ENCODE data around the gene PAK1.

The PAK1 gene

DNA sequence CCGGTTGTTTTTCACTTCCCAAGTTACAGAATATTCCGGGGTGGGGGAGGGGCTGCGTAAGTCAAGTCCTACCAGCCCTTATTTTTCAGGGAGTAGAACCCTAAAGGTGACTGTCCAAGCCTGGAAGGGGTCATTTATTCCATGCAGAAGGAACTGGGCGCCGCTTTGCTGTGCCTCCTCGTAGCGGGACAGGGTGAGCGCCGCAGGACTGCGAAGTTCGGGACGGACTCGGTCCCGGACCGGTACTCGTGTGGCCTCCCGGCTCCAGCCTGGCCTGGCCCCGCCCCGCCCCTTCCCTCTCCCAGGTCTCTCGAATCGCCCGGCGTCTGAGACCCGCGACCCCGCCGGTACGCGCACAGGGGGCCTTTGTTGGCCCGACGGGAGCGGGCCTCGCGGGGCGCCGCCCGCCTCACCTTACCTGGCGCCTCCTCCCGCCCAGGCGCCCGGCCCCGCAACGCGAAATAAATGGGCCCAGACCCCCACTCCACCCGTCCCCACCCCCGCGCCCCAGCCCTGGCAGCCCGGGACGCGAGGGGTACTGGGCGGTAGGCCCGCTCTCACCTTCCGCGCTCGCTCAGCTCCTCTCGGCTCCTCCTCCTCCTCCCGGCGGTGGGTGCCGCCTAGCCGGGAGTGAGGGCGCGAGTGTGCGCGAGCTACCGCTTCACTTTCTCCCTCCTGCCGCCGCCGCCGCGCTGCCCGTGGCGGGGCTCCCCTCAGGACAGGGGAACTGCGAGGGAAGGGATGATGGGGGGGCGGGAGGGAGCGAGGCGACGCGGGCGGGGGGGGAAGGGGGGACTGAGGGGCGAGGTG is 698 bp downstream of the PAK1 start:
- DNase-seq (ENCODE audit: low read depth), result no peak

DNA sequence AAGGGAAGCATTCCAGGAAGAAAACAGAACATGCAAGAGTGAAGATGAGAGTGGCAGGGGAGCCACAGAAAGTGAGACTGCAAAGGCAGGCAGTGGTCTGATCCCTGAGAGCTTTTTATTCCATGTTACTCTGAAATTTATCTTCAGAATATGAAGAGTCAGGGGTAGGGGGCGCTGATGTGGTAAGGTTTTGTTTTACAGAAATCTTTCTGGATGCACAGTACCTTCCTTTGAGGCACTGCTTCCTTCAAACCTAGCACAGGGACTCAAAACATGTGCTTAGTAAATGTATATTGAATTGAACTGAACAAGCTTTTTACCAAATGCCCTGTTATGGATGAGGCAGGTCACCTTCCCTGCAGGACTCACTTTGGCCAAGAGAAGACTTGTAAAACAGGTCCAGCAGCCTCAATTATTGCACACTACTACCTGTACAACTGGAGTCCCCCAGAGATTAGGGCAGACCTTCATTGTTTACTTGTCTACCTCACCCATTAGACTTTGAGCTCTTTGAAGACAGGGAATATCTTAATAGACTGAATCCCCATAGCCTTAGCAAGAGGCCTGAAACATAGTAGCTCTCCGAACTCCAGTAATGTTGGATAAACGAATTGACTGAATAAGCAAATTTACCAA is 2.2 kb downstream of the PAK1 start:
- no peak for DNase-seq (ENCODE audit: low read depth)

DNA sequence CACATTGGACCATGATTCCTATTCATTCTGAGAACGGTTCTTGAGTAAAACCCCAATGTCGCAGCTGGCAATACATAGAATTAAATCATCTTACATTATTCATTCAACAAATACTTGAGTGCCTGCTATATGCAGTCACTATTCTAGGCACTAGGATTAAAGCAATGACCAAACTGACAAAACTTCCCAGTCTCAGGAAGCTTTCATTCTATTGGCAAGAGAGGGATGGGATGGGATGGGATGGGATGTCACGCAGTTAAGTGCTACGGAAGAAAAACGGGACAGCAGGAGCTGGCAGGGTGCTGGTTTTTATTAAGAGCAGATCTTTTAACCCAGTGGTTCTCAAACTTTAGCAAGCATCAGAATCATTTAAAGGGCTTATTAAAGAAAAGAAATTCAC is 2.9 kb downstream of the PAK1 start:
- DNase-seq (ENCODE audit: low read depth), result no peak

DNA sequence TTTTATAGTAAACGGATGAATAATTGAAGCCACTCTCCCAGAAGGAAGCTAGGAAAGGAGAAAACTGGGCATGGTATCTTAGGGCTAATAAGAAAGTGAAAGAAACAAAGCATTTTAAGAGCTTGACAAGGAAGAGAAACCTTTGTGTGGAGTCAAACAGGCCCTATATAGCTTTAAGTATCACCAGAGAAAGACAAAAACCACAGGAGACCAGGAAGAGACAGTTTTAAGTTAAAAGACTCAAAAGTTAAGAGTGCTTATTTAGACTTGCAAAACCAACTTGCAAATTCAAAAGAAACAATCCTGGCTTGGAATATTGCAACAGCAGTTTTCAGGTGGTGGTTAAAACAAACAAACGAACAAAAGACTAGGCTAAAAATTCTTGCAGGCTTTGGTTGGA is 3.4 kb downstream of the PAK1 start:
- no peak for DNase-seq (ENCODE audit: low read depth)

DNA sequence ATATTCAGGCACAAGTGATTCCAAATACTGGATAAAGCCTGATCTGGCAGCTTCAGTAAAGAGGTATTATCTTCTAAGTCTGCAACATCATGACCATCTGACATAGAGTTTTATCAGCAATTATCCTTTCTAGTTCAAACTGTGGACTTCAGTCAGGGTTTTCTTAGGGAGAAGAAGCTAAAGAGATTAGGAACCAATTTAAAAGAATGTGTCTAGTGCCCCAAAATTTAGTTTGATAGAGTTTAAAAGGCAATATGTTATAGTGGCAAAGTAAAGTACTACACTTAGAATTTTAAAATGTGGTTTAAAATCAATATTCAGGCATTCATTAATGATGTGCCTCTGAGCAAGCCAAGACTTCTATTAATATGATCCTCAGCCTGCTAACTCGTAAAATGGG is 5.4 kb downstream of the PAK1 start:
- DNase-seq (ENCODE audit: low read depth), result no peak

DNA sequence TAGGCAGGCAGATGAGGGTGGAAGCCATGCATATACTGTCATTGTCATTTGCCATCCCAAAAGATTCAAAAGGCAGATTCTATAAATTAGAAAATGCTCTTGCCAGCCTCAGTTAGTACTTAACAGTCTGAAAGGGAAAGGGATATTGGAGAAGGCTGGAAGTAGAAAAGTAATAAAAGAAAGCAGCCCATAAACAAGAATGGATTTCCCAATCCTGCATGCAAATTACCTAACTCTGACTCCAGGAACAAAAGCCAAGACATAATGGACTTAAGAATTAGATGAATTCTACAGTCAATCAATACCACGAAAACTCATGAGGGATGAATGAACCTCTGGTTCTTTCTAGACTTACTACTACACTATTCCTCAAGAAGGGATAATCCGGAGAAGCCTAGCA is 5.9 kb downstream of the PAK1 start:
- no peak for DNase-seq (ENCODE audit: low read depth)

DNA sequence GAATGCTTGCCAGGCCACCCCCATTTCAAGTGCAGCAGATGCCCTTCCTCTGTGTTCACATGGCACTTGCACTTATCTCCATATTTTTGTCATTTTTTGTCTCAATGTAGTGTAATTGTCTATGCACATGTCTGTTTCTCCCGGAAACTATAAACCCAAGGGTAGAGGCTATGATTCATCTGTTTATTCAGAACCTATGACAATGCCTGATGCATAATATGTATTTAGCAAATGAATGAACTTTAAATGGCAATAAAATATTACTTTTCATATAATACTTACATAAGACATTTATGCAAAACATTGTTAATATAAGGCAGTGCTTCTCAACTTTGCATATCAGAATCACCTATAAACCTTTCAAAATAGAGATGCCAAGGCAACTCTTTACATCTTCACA is 6.7 kb downstream of the PAK1 start:
- DNase-seq (ENCODE audit: low read depth), result no peak

DNA sequence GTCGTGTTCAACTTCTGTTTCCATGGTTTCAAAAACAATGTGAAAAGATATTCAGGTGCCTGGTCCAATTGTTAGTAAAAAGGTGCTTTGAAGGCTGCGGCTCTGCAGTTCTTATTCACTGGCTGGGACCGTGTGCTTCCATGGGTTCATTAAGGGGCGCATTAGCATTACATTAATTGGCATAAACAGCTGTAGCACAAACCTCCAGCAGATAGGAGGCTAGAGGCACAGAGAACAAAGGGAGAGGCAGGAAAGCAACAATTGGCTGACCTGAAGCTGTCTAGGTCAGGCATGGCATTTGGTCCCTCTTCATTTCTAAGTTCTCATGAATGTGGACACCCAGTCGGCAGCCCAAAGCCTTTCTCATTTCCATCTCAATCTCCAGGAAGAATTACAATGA is 16.6 kb downstream of the PAK1 start:
- DNase-seq (ENCODE audit: low read depth), result no peak

DNA sequence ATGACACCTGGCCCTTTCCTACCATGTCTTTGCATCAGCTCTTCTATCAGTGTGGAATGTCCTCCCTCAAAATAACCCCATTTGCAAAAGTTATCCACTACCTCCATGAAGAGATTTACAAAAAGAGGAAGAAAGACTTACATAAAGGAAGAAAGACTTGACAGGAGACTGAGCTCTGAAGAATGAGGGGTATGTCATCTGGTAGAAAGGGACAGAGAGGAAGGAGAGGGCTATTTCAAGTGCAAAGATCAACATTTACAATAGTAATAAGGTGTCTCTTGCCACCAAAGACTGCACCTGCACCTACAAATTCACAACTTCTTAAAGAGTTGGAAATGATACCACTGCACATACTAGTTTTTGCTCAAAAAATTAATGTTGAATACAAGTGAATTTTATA is 18.2 kb downstream of the PAK1 start:
- no peak for DNase-seq (ENCODE audit: low read depth)

DNA sequence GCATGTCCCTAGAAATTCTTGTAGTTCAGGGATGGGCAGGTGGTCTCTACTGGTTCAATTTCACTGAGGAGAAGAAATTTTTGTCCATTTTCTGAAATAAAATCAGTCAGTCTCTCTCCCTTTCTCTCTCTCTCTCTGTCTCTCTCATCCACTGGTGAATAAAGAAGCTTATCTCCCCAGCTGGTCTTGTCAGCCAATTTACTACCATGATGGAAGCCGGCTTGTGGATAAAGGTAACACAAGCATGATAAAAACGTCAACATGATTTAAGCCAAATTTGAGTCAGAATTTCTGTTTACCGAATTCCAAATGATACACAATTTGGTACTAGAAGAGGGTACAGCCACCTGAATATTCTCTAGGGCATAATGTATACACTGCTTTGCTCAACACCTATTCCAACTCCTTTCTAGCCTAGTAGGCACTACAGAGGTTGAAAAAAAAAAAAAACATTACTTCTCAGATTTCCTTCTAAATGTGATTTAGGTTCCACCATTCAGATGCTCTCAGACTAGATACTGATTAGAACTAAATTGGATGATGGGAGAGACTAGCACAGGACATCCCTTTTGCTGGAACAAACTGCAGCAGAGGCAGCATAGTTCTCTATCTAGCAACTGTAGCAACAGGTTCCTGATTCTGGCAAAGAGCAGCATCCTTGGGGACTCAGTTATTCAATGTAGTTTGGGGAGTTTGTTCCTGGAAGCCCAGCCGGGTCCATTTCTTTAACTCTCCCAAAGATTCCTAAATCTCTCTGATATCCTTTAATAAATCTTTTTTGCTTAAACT is 18.8 kb downstream of the PAK1 start:
- no peak for DNase-seq (ENCODE audit: low read depth)

DNA sequence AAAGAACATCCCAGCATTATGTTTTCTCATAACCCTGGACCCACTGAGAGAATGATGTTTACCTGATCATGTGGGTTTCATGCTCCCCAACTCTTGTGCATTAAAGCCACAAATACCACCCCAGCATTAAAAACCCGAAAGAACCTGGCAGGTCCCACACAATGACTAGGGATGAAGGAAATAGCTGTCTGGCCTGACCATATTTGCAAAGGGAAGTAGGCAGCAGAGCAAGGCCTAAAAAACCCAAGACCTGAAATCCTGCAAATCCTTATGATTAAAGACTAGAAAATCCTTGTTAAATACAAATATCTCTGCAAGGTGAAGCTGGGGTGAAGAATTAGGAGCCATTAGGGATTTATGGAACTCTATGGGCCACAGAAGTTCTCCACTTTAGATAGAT is 23.7 kb downstream of the PAK1 start:
- DNase-seq (ENCODE audit: low read depth), result no peak

DNA sequence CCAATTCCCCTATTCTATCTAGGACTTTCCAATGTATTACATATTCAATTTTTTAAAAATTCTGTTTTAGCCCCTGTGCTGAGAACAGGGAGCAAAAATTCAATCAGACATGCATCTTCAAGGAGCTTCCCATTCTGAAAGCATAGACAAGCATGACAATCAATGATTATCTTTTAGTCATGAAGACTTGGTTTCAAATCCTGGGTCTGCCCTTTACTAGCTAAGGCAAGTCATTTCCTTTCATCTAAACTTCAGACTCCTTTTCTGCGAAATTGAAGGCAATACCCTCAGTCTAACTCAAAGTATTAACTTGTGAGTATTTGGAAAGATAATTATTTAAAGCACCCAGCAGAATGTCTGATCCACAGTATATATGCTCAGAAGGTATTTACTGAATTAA is 24.1 kb downstream of the PAK1 start:
- DNase-seq (ENCODE audit: low read depth), result no peak

DNA sequence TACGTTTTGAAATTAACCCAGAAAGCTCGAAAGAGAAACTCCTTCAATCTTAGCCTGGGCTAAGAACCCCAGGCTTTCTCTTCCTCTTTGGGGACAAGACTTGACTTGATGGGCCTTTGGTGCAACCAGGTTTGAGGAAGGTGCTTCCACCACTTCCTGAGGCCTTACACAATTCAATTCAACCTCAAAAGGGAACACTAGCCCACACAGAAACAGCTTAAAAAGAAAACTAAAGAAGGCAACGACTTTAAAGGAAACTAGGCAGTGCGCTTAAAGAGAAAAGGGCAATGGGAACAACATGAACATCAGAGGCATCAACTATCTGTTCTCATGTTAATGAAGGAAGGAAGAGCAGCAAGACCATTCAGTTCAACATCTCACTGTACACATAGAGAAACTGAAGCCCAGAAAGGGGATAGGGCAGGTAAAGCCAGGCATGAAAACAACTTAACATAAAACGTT is 24.8 kb downstream of the PAK1 start:
- no peak for DNase-seq (ENCODE audit: low read depth)

DNA sequence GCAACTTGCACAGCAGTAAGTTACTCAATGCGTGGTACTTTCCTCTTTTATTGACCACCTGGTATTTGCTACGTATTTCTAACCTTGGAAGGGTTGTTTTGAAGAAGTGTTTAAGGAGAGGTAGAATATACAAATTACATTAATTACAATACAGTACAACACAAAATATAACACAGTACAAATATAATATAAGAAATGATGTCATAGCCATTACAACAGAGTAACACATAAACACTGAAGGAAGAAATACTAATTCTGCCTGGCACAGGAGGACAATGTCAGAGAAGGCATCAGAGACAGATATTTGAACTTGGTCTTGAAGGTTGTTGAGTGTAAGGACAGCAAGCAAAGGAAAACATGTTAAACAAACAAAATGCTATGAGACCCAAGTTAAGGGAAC is 25.6 kb downstream of the PAK1 start:
- no peak for DNase-seq (ENCODE audit: low read depth)

DNA sequence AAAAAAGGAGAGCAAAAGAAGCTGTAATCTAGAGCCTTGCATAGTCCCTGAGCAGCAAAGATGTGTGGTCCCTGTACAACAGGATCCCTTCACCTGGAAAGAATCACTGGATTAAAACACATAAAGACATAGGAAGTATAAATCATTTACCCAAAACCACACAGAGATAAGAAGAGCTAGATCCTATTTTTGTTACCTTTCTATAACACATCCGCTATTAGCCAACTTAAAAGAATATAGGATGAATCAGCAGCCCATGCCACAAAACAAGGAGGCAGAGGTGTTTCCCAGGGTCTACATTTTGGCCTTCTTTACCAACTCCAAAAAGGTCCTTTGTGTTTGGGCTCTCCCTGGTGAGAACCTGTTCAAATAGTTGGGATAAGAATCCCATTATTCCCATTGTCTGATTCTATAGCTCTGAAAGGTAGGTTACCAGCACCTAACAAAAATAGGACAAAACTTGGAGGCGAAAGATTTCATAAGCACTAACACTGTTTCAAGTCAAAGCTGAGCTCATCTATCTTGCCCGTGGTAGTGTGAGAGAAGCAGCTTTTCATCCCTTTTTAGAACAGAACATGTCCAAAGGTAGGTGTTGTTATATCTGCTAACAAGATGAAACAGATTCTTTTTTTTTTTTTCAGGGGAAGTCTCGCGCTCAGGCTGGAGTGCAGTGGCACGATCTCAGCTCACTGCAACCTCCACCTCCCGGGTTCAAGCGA is 26.8 kb downstream of the PAK1 start:
- DNase-seq (ENCODE audit: low read depth), result no peak

DNA sequence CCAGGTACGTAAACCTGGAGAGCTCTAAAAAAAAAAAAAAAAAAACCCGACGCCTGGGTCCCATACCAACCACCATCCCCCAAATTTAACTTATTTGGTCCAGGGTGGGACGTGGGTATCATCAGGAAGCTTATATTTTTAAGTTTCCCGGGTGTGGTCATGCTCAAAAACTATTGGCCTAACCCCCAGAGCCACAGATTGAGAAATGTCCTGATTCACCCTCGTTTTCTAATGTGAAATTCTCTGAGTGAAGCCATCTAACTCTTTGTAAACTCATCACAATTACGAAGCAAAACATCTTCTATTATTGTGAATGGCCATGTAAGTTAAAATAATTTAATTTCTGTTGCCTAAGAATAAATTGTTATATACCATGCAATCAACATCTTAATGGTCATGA is 29.6 kb downstream of the PAK1 start:
- DNase-seq (ENCODE audit: low read depth), result no peak

DNA sequence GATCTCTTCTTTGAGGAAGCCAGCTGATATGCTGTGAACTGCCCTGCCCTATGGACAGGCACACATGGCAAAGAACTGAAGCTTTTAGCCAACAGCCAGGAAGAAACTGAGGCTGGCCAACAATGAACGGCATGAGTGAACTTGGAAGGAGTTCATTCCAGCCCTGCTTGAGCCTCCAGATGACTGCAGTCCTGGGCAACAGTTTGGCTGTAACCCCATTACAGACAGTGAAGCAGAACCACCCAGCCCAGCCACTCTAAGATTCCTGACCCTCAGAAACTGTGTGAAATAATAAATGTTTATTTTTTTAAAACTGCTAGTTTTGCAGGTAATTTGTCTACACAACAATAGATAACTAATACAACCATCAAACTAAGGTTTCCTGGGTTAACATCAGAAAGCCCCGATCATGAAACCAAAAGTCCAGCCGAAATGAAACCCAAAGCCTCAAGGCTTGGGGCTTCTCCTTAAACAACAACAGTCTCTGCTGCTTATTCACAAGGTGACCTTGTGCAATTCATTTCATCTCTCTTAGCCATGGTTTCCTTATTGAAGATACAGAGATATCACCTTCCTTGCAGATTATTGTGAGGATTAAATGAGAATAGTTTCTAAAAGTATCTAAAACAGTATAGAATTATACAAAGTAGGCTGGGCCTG is 31.4 kb downstream of the PAK1 start:
- no peak for DNase-seq (ENCODE audit: low read depth)

DNA sequence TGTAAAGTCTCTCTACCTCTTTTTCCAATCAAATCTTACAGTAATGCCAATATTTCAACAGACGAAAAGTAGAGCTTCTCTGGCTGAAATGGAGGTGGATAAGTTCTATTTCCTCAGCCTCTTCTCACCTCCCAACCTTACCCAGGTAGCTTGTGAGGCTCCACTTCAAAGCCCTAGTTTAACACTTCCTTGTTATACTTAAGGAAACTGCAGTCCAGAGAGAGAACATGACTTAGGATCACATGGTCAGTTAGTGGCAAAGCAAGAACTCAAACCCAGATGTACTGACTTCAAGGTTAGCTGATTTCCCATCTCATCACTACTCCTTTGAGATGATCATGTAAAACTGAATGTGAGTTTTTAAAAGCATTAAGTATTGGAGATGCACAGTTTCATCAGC is 32.5 kb downstream of the PAK1 start:
- no peak for DNase-seq (ENCODE audit: low read depth)

DNA sequence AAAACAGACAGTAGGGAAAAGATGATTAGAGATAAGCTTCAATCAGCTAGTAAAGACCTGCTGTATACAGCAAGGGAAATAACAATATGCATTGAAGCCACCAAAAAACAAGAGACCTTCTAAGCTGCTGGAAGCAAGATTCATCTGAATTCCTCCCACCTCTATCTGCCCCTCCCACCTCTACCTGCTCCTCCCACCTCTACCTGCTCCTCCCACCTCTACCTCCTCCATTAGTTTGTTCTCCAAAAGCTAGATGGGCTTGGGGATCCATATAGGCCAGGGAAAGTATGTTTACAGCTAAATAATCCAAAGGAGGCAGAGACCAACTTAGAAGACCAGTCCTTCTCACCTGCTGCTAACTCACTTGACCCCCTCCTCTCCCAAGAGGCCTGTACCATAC is 33.2 kb downstream of the PAK1 start:
- no peak for DNase-seq (ENCODE audit: low read depth)

DNA sequence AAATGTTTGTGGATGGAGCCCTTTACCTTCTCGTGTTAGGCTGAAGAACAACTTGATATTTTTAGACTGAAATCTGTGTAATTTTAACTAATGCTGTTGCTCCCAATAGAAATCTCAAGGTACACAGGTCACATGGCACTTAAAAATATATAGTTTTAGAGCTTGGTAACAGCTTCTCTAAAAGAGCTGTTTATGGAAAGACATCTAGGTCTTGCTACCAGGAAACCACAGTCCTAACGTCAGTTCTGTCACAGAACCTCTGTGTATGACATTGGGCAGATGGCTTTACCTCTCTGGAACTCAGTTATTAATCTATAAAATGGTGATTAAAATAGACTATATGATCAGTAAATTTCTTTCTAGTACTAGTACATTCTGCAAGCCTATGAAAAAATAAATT is 35.4 kb downstream of the PAK1 start:
- no peak for DNase-seq (ENCODE audit: low read depth)

DNA sequence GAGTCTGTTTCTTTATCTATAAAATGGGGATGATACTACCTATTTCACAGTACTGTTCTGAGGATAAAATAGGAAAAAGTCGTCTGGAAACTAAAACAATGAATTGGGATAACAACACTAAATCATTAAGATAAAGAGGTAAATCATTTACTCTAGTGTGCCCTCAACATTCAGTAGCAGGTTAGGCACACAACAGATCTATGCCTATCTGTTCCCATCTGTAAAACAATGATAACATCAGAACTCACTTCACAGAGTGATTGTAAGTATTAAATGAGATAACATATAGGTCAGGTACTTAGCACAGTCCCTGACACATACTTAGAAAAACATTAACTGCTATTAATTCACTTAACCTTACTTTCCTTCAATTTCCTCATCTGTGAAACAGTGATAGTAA is 36.9 kb downstream of the PAK1 start:
- DNase-seq (ENCODE audit: low read depth), result no peak

DNA sequence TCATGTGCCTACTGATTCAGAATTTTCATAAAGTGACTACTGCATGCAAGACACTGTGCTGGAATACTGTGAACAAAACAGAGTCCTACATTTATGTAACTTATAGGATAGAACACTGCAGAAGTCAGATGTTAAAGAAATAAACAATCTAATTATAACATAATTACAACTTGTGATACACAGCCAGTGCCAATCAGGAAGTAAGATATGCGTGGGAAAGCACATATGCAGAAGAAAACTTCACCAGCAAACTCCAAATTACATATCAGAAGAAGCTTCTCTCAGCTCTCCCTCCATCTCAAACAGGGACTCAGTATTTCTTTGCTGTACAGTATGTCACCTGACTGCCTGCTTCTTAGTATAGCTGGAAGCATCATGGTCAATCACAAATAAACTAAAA is 37.4 kb downstream of the PAK1 start:
- DNase-seq (ENCODE audit: low read depth), result no peak

Data from stimulated activated CD8-positive, alpha-beta memory T cell treated with anti-CD3 and anti-CD28 coated beads, Interleukin-7, amount 100 ng/mL, for 24 hours (primary cell).